ENCODE results near the gene GADD45G. TPM values are rescaled to one million over a fixed set of nuclear protein-coding genes. Genes with fewer than 3 reads are reported as not detected.

The GADD45G gene
- total and polyA plus RNA-seq, 4 donors, result 5.5 to 106 (median 43.3) TPM

GRCh38 chr9:89629081-89629976, 24.5 kb downstream of the GADD45G start:
- no peaks in the 10 kb centered on the region for H3K27me3 ChIP-seq (ENCODE audit: control insufficient read depth in 4 of 4, insufficient read depth in 4 of 4, low read length in 3 of 4)
- peaks cover 16 to 45% (median 39%) of the 10 kb centered on the region in 4 donors for H3K4me1 ChIP-seq (ENCODE audit: control insufficient read depth in 4 of 4, insufficient read depth in 4 of 4, low read length in 3 of 4)
- H3K9ac ChIP-seq (ENCODE audit: low read depth in 1 of 2, low read length in 2 of 2), result no peak overlapping the region
- H3K36me3 ChIP-seq (ENCODE audit: control insufficient read depth in 4 of 4, insufficient read depth in 3 of 4, low read depth in 1 of 4, low read length in 3 of 4), result no peaks in the 10 kb centered on the region
- no peak overlapping the region for H3K4me3 ChIP-seq (ENCODE audit: low read depth in 1 of 3, low read length in 3 of 3)
- TF ChIP-seq RXRA (IDR thresholded peaks at IDR 0.05), result no peak
- no peak for TF ChIP-seq MAX (IDR thresholded peaks at IDR 0.05)
- TF ChIP-seq FOXA2 (IDR thresholded peaks at IDR 0.05), result no peak
- TF ChIP-seq TAF1 (conservative IDR thresholded peaks at IDR 0.05), result no peak
- 89% methylated on average over 12 of the region's 12 CpGs for WGBS
- H3K9me3 ChIP-seq (ENCODE audit: control insufficient read depth in 4 of 4, low read length in 3 of 4), result no peaks in the 10 kb centered on the region
- no peak for DNase-seq (ENCODE audit: low spot score)
- H3K27ac ChIP-seq (ENCODE audit: low read depth in 1 of 2, low read length in 2 of 2), result no peak overlapping the region

GRCh38 chr9:89630508-89630907, 25.7 kb downstream of the GADD45G start:
- DNase-seq (ENCODE audit: low spot score), result no peak
- Histone ChIP-seq H3K36me3 (ENCODE audit: control insufficient read depth in 4 of 4, insufficient read depth in 3 of 4, low read depth in 1 of 4, low read length in 3 of 4) (no peaks in the 10 kb centered on the region), H3K9ac (ENCODE audit: low read depth in 1 of 2, low read length in 2 of 2) (no peak overlapping the region), H3K4me3 (ENCODE audit: low read depth in 1 of 3, low read length in 3 of 3) (no peak overlapping the region), H3K27ac (ENCODE audit: low read depth in 1 of 2, low read length in 2 of 2) (no peak overlapping the region), H3K9me3 (ENCODE audit: control insufficient read depth in 4 of 4, low read length in 3 of 4) (no peaks in the 10 kb centered on the region), H3K27me3 (ENCODE audit: control insufficient read depth in 4 of 4, insufficient read depth in 4 of 4, low read length in 3 of 4) (no peaks in the 10 kb centered on the region), H3K4me1 (ENCODE audit: control insufficient read depth in 4 of 4, insufficient read depth in 4 of 4, low read length in 3 of 4) (peaks cover 16 to 43% (median 37%) of the 10 kb centered on the region in 4 donors)
- WGBS, result 91% methylated on average over 5 of the region's 5 CpGs
- TF ChIP-seq RAD21 (IDR thresholded peaks at IDR 0.05) (no peak), EGR1 (IDR thresholded peaks at IDR 0.05; ENCODE audit: low read depth in 2 of 2) (no peak), ZBTB33 (IDR thresholded peaks at IDR 0.05) (no peak), GABPA (IDR thresholded peaks at IDR 0.05 in 1 of 2, conservative IDR thresholded peaks at IDR 0.05 in 1 of 2) (no peak), ATF3 (IDR thresholded peaks at IDR 0.05) (no peak), FOXA1 (IDR thresholded peaks at IDR 0.05) (no peak), HNF4G (IDR thresholded peaks at IDR 0.05) (no peak), JUND (IDR thresholded peaks at IDR 0.05) (no peak), FOXA2 (IDR thresholded peaks at IDR 0.05) (no peak), HNF4A (conservative IDR thresholded peaks at IDR 0.05) (no peak), SP1 (IDR thresholded peaks at IDR 0.05) (no peak), YY1 (IDR thresholded peaks at IDR 0.05) (no peak), TAF1 (conservative IDR thresholded peaks at IDR 0.05) (no peak)

GRCh38 chr9:89631384-89631783, 26.6 kb downstream of the GADD45G start:
- H3K36me3 ChIP-seq (ENCODE audit: control insufficient read depth in 4 of 4, insufficient read depth in 3 of 4, low read depth in 1 of 4, low read length in 3 of 4), result no peaks in the 10 kb centered on the region
- DNase-seq (ENCODE audit: low spot score), result no peak
- WGBS, result 33% methylated on average over 6 of the region's 6 CpGs
- H3K4me3 ChIP-seq (ENCODE audit: low read depth in 1 of 3, low read length in 3 of 3), result no peak overlapping the region
- peak overlapping the region; percentile 58 to 82 for H3K27ac ChIP-seq (ENCODE audit: low read depth in 1 of 2, low read length in 2 of 2)
- H3K9ac ChIP-seq (ENCODE audit: low read depth in 1 of 2, low read length in 2 of 2), result peak overlapping the region in 1 of 2 donors; percentile 8
- TF ChIP-seq FOXA2 (IDR thresholded peaks at IDR 0.05), result peak; percentile 72
- peak in 1 of 2 donors; percentile 78 for TF ChIP-seq RXRA (IDR thresholded peaks at IDR 0.05)
- no peak for TF ChIP-seq ATF3 (IDR thresholded peaks at IDR 0.05)
- peak; percentile 9 to 31 for TF ChIP-seq RAD21 (IDR thresholded peaks at IDR 0.05)
- TF ChIP-seq REST (IDR thresholded peaks at IDR 0.05), result no peak
- no peak for TF ChIP-seq TAF1 (conservative IDR thresholded peaks at IDR 0.05)
- TF ChIP-seq HNF4A (conservative IDR thresholded peaks at IDR 0.05), result peak; percentile 25 to 60
- TF ChIP-seq YY1 (IDR thresholded peaks at IDR 0.05), result peak; percentile 18
- TF ChIP-seq JUND (IDR thresholded peaks at IDR 0.05), result peak in 1 of 2 donors; percentile 32
- TF ChIP-seq FOXA1 (IDR thresholded peaks at IDR 0.05), result peak; percentile 57
- peak; percentile 65 for TF ChIP-seq SP1 (IDR thresholded peaks at IDR 0.05)
- H3K4me1 ChIP-seq (ENCODE audit: control insufficient read depth in 4 of 4, insufficient read depth in 4 of 4, low read length in 3 of 4), result peaks cover 12 to 37% (median 28%) of the 10 kb centered on the region in 4 donors
- H3K9me3 ChIP-seq (ENCODE audit: control insufficient read depth in 4 of 4, low read length in 3 of 4), result no peaks in the 10 kb centered on the region
- H3K27me3 ChIP-seq (ENCODE audit: control insufficient read depth in 4 of 4, insufficient read depth in 4 of 4, low read length in 3 of 4), result no peaks in the 10 kb centered on the region
